Measurements from ENCODE around the gene EML6.

GRCh38 chr2:54830546-54830945, 107.1 kb downstream of the EML6 start:
- TF ChIP-seq CTCF (IDR thresholded peaks at IDR 0.05; ENCODE audit: low read depth, low read length) (no peak), EZH2phosphoT487 (IDR thresholded peaks at IDR 0.05; ENCODE audit: low read depth) (no peak)
